ENCODE results near the gene PDCD1.
"Not testable (repeated sequence)": the region's sequence is repeated elsewhere in the genome, so short reads cannot be mapped to it uniquely, and the experiment has no call there.

The PDCD1 gene

GRCh38 chr2:241811201-241811951 lies 47.3 kb downstream of the PDCD1 start:
- no peak for DNase-seq

- DNase-seq: no peak
Observed at GRCh38 chr2:241810307-241811200, 48.1 kb downstream of the PDCD1 start.

- DNase-seq: no peak
Observed at GRCh38 chr2:241809383-241810306, 49.0 kb downstream of the PDCD1 start.

GRCh38 chr2:241808721-241809382 lies 49.8 kb downstream of the PDCD1 start, which contains the start of gene NEU4:
TSS of gene NEU4 (plus strand) at chr2:241809193. CDS start at chr2:241814485, 5,292 bp downstream.
- DNase-seq: no peak

- DNase-seq: no peak
Observed at GRCh38 chr2:241808051-241808720, 50.5 kb downstream of the PDCD1 start.

GRCh38 chr2:241806217-241806616 lies 52.5 kb downstream of the PDCD1 start:
- DNase-seq: not testable (repeated sequence)

GRCh38 chr2:241804326-241805229 lies 54.1 kb downstream of the PDCD1 start:
- DNase-seq: no peak

GRCh38 chr2:241803387-241804325 lies 55.0 kb downstream of the PDCD1 start:
- DNase-seq: no peak

- no peak for DNase-seq
Observed at GRCh38 chr2:241802421-241803318, 56.0 kb downstream of the PDCD1 start.

- peak; percentile 46 for DNase-seq
Observed at GRCh38 chr2:241801611-241802420, 56.9 kb downstream of the PDCD1 start.

GRCh38 chr2:241800198-241800903 lies 58.3 kb downstream of the PDCD1 start:
- DNase-seq: not testable (repeated sequence)
